ENCODE results near the gene PDZD8. TPM values are rescaled to one million over a fixed set of nuclear protein-coding genes. Genes with fewer than 3 reads are reported as not detected.
A peak's percentile ranks its signal among the peaks of the same experiment; 100 is the strongest.

Gene PDZD8, protein sequence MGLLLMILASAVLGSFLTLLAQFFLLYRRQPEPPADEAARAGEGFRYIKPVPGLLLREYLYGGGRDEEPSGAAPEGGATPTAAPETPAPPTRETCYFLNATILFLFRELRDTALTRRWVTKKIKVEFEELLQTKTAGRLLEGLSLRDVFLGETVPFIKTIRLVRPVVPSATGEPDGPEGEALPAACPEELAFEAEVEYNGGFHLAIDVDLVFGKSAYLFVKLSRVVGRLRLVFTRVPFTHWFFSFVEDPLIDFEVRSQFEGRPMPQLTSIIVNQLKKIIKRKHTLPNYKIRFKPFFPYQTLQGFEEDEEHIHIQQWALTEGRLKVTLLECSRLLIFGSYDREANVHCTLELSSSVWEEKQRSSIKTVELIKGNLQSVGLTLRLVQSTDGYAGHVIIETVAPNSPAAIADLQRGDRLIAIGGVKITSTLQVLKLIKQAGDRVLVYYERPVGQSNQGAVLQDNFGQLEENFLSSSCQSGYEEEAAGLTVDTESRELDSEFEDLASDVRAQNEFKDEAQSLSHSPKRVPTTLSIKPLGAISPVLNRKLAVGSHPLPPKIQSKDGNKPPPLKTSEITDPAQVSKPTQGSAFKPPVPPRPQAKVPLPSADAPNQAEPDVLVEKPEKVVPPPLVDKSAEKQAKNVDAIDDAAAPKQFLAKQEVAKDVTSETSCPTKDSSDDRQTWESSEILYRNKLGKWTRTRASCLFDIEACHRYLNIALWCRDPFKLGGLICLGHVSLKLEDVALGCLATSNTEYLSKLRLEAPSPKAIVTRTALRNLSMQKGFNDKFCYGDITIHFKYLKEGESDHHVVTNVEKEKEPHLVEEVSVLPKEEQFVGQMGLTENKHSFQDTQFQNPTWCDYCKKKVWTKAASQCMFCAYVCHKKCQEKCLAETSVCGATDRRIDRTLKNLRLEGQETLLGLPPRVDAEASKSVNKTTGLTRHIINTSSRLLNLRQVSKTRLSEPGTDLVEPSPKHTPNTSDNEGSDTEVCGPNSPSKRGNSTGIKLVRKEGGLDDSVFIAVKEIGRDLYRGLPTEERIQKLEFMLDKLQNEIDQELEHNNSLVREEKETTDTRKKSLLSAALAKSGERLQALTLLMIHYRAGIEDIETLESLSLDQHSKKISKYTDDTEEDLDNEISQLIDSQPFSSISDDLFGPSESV
- polyA plus RNA-seq (2013, experiment 1 of 2; ENCODE audit: insufficient read length) = 21.0 TPM
- polyA plus RNA-seq (2013, experiment 2 of 2; ENCODE audit: insufficient read length) = 26.8 TPM

DNA sequence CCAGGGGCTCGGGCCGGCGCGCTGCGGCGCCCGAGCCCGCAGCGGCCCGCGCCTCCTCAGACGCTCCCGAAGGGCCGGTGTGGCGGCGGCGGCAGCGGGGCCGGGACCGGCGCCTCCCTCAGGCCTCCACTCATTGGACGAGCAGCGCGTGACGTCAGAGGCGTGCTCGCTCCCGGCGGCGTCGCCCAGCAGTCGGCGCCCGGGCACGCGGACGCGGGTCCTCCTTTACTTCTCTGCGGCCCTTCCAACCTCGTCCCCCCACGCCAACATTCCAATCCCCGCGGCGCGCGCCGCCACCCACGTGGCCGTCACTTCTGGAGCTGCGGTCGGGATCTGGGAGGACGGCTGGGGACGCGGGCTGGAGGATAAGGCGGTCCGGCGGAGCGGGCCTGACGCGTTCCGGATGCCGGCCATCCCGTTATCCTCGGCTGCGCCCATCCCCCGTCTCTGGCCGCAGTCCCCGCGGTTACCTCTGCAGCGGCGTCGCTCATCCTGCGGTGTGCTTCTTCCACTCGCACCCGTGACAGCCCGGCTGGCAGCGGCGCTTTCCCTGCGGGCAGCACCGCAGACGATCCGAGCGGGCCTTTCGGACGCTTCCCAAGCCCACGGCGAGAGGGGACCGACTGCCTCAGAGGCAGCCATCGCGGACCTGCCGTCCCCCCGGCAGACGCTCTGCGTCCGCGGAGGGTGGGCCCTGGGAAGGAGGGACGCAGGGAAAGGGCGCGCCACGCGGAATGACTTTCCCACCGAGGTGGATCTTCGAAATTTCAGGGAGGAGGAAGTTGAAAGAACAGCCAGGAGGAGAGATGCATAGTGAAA lies at the start of gene PDZD8:
Gene PDZD8 (minus strand): TSS at position 81 of the 819 bp plus-strand sequence. CDS start 213 bp downstream, outside the sequence.
- peak; percentile 94 for DNase-seq

DNA sequence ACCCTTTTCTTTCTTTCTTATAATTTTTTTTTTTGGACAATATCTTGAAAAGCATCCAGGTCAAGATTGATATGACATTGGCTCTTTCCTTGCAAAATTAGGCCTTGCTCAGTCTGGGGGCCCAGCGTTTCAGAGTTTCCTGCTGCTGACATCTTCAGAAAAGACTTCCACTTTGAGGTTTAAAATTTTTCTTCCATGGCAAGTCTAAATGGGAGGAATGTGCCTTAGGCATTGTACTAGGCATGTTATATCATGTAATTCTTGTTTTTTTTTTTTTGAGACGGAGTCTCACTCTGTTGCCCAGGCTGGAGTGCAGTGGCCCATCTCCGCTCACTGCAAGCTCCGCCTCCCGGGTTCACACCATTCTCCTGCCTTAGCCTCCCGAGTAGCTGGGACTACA lies 48.9 kb upstream of the PDZD8 start:
- DNase-seq = no peak

DNA sequence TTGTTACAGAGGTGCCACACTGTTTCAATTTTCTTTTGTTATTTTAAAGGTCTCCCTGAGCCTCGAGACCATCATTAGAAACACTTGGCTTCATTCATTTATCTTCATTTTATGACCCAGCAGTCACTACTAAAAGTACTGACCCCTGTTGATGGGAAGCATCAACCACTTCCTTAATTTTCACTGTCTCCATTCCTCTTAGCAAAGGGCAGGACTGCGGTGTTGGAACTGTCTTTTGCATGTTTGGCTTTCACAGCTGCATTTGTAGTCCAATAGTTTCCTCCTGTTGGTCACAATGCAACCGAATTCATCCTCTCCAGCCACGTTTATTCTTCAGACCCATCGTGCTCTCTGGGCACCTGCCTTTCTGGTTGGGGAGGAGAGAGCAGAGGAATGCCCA lies 46.7 kb upstream of the PDZD8 start:
- DNase-seq = no peak

DNA sequence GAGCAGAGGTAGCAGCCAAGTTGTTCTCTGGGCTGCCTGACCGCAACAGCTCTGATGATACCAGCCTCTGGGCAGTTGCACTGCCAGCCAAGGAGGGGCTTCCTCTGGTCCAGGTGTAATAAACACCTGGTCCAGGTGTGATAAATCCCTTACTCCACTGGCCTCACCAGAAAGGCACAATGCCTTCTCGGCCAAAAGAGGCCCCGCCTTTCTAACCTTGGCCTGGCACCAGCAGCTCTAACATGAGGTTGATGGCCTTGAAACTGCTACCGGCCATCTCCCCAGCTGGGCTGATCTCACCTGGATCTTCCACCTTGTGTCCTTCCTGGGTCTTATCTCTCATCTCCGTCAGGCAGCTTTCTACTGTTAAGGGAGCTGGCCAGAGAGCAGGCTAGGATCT lies 45.5 kb upstream of the PDZD8 start:
- no peak for DNase-seq

DNA sequence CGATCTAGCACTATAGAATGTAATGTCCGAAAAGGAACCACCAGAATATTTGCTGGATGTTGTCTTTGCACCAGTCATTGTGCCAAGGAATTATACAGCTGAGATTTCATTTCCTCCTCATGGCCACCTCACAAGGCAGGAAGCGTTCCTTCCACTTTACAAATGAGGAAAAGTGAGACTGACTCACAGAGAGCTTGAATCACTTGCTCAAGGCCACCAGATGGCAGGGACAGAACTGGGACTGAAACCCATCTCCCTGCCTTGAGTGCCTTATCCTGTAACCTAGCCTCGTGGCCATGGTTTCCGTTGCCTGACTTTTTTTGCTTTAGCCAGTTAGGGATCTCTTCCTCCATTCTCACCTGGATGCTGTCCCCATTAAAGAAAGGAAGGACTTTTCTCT lies 44.7 kb upstream of the PDZD8 start:
- DNase-seq = peak; percentile 18

DNA sequence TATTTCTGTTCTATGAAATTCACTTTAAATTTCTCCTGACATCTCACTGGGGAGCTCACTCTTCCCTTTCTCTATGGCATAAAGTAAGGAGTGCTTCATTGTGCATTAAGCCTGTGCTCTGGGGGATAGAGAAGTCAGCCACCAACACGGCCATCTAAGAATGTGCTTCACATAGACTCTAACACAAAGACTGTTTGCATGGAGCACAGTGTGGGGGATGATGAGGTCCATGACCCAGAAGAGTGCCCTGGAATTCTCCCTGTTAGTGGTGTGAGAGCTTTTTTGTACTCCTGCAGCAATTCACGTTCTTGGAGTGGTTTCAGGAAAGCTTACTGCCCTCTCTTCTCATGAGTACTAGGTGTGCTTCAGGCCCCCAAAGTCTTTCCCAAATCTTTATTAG lies 43.9 kb upstream of the PDZD8 start:
- DNase-seq = no peak

DNA sequence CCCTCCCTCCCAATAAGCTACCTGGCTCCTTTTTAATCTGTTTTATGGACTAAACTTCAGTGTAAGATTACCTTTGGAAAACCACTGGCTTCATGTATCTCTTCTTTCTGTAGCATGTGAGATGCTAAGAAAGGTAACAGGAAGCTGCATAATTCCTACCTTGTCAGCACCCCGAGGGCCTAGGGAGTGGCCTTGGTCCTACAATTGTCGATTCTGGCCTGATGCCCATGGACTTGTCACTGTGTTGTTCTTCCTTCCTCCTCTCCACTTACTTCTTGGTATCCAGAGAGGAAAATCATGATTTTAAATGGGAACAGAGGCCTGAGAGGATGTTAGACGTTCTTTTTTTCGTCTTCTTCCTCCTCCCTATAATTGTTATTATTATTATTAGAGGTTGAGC lies 42.9 kb upstream of the PDZD8 start:
- DNase-seq = no peak

DNA sequence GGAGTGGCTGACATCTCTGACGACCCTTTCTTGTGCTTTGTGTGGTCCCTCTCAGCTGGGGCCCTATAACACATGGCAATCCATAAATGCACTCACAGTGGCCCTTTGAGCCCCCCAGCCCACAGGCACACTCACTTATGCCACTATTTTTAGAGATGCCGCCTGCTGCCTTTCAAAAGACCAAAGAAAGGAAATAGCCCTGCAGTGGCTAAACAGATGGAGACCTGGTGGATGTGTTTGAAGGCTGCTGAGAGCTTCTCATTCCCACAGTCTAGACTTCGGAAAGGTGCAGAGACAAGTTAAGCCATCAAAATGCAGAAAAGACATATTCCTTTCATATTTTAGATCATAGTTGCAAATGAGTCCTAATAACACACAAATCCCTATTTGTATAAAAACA lies 42.0 kb upstream of the PDZD8 start:
- no peak for DNase-seq

DNA sequence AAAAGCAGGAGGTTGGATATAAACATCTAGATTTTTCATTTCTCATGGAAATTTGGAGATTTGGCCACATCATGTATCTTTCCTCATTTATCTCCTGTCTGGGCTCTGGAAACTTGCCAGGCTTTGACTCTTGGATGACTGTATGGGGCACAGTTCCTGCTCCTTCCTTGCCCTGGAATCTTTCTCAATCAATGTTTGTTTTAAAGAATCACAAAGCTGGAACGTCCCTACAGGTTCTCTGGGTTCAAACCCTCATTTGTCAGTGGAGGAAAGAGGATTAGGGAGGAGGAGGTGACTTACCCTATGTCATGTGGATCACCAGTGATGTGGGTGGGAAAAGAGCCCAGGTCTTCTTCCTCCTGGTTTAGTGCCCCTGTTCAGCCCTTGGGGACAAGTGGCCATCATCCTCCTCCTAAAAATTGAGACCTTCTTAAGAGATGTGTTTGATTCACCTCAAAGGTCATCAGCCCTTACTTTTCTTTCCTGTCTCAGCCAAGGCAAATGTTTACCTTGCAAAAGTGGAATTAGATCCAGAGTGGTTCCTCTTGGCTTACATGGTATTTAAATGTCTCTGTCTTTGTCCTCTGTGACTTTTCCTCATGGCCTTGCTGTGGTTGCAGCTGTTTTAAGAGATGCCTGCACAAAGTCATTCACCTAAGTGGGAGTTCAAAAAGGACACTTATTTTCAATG lies 38.8 kb upstream of the PDZD8 start:
- DNase-seq = peak; percentile 62

DNA sequence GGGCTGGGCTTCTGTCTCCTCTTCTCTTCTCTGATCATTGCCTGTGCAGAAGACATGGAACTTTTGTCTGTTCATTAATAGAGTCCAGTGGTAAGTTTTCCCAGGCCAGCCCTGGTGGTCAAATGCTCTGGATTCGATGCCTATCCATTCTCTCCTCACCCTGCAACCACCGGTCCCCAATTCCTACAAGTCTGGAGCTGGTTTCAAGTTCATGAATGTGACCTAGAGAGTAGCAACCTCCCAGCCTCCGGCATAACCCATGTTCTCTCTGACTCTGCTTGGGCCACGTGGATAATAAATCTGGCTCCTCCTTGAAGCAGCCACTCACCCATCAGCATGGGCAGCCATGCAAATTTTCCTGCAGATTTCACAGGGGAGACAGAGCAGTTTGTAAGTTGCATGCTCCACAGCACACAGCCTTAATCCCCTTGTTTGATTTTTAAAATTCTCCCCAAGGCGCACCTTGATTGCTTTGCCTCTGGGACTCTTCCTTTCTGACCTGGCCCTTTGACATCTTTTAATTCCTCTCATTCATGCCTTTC lies 37.3 kb upstream of the PDZD8 start:
- no peak for DNase-seq

DNA sequence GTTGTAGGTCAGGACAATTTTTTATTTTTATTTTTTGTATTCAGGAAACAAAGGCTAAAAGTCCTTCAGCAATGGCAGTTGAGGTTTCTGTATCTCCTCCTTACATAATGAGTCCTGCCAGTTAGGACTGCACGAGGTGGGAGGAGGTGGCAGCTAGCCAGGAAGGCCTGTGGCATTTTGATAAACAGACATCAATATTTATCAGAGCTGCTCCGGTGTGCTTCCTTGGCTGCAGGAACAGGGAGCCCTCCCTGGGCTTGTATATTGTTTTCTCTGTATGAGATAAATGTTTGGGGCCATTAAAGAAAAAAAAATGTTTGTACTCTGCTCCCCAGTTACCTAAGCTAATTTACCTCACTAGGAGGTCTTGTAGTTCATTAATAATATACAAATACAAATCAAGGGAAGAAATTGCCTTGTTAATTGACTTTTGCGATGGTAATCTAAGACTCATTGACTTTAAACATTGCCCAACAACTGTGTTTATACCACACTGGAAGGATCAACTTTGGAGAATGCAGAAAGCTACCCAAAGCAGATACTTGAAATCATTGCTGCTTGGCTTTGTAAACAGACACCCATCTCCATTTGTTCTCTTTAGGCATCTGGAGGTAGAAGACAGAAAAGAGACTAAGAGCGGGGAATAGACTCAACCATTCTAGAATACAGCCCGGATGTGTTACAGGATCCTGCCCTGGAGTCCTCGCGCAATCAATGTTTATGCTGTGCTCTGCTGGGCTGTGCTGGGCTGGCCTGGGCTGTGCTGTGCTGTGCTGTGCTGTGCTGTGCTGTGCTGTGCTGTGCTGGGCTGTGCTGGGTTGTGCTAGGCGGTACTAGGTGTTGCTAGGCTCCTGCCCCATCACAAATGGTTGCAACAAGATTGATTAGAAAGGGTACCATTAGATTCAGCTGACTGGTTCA lies 36.5 kb upstream of the PDZD8 start:
- DNase-seq = no peak

DNA sequence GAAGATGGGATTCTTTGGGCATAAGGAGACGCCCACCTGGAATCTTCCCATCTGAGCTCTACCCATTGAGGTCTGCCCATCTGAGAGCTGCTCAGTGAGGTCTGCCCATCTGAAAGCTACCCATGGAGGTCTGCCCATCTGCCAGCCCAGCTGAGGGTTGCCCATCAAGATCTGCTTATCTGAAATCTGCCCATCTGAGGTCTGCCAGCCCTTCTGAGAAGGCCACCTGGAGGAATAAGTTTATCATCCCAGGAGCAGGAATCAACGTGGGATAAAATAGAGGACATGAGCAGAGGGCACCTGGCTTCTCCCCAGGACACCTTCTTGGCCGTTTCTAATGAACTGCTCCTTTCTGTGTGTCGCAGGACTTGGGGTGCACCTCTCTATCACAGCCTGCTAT lies 35.3 kb upstream of the PDZD8 start:
- DNase-seq = no peak

DNA sequence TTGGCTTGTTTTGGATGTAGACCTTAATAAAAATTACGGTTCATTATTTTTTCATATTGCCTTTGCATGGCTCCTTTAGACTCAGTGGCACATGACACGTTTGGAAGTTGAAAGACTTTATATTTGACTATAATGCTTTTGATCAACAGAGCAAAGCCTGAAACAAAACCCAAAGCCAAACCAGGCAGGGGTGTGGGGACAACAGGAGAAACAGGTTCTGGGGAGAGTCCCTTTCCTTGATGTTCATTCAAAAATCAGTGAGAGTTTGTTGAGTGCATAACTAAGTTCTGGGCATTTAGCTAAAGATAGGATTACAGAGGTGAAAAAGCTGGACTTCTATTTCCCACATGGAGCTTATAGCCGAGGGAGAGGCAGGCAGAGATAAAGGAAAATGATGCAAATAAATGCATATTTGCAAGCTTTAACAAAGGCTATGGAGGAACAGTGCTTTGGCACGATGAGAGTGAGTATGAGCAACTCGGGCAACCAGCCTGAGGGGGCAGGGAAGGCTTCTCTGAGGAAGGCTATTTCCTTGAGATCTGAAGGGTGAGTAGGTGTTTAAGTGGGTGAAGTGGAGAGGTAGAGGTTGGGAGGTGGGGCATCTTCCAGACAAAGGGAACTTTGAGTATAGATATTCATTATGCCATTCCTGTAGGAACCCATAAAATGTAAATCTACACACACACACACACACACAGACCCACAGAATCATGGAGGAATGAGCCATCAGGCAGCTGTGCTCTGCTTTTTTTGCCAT lies 34.5 kb upstream of the PDZD8 start:
- no peak for DNase-seq

DNA sequence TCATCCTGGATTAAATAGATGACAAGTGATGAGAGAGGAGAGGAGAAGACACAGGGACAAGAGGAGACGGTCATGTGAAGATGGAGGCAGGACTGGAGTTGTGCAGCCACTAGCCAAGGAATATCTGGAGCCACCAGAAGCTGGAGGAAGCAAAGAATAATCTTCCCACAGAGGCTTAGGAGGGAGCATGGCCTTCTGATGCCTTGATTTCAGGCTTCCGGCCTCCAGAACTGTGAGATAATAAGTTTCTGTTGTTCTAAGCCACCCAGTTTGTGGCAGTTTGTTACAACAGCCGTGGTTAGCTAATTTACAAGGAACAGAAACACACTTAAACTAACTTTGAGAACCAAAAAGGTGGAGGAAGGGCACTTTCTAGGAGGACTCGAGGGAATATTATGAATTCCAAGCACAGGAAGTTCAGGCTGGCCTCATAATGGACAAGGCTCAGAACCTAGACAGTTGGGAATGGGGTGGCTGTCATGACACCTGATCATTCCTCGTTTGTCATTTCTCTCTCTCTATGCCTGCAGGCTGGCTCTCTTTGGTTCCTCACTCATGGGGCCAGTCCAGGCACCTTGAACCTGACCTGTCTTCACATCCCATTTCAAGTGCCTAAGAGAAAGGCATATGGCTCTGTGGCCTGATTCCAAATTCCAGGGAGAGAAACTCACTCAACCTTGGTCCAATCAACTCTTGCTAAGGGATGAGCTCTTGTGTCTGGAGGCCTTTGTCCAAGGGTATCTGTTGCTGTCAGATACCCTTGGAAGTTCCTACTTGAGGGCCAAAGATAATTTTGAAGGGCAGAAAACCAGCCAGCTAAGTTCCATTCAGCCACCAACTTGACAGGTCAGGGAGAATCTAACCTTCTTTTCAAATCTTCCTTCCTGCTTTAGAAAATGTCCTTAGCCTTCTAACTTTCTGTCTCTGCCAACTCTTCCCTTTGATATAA lies 33.5 kb upstream of the PDZD8 start:
- DNase-seq = no peak

DNA sequence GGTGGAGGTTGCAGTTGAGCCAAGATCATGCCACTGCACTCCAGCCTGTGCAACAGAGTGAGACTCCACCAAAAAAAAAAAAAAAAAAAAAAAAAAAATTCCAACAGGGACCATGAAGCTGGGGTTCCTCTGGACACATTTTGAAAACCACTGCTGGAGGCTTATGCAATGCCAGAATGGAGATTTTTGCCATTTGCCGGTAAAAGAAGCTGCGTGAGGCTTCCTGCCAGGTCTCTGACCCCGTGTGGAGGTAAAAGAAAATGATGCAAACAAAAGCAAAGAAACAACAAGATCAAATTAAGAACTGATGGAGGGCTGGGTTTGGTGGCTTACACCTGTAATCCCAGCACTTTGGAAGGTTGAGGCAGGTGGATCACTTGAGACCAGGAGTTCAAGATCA lies 30.5 kb upstream of the PDZD8 start:
- no peak for DNase-seq

DNA sequence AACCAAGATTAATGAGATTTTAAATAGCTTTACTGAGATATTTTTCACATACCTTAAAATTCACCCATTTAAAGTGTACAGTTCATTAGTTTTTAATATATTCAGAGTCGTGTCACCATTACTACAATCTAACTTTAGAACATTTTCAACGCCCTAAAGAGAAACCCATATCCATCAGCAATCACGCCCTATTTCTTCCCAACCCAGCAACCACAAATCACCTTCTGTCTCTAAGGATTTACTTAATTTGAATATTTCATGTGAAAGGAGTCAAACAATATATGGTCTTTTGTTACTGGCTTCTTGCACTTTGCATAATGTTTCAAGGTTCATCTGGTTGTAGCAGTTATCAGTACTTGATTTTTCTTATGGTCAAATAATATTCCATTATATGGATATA lies 25.1 kb upstream of the PDZD8 start:
- DNase-seq = no peak

DNA sequence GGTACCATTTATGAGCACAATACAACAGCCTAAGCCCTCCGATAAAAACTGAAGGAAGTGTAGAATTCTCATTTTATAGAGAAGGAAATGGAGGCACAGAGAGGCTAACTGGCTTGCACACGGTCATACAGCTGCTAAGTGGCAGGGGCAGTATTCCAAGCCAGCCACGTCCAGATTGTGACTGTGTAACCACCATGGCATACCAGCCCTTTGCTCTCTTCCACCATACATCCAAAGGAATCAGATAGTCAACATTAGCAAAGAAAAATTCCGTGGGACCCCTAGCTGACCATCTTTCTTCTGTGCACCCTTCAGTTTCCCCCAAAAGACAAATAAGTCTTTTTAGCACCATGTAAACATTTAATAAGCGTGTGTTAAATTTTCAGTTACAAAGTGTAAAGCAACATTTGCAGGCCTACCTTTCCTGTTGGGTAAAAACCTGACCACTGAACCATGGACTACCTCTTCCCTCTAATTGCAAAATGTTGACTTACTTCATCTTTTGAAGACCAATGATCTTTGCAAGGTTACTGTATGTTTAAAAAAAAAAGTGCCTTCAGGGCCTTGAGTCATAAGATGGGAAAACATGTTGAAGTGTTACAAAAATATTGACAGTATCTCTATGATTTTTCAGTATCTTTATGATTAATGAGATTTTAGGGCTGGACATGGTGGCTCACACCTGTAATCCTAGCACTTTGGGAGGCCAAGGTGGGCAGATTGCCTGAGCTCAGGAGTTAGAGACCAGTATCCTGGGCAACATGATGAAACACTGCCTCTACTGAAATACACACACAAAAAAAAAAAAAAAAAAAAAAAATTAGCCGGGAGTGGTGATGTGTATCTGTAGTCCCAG lies 24.3 kb upstream of the PDZD8 start:
- no peak for DNase-seq

Measured in fibroblast of skin of back (primary cell).